GM18861 (cell line): ENCODE measurements around the gene RBFOX2.
"Not testable (repeated sequence)": the region's sequence is repeated elsewhere in the genome, so short reads cannot be mapped to it uniquely, and the experiment has no call there.

Source experiments
- ATAC-seq: cut with Tn5 transposase; IDR thresholded peaks from one replicate; pipeline ENCODE4 v1.9.1; 2021; ENCODE audit not compliant: unreplicated experiment

Gene RBFOX2

GRCh38 chr22:35719212-35719875 is 309.3 kb downstream of the RBFOX2 start:
- ATAC-seq = no peak

- no peak for ATAC-seq
These were observed 311.1 kb downstream of the RBFOX2 start, which contains the start of gene APOL5 for GRCh38 chr22:35717572-35717971. APOL5 (plus strand) TSS chr22:35717872; CDS start chr22:35717872, 0 bp downstream.

- no peak for ATAC-seq
These were observed 316.0 kb downstream of the RBFOX2 start for GRCh38 chr22:35712672-35713071.

- ATAC-seq = no peak
These were observed 317.3 kb downstream of the RBFOX2 start for GRCh38 chr22:35711336-35711735.

GRCh38 chr22:35708917-35709316 is 319.7 kb downstream of the RBFOX2 start:
- ATAC-seq = no peak

- no peak for ATAC-seq
These were observed 320.2 kb downstream of the RBFOX2 start for GRCh38 chr22:35708453-35708852.

- no peak for ATAC-seq
These were observed 323.5 kb downstream of the RBFOX2 start for GRCh38 chr22:35705141-35705540.

GRCh38 chr22:35703861-35704584 is 324.6 kb downstream of the RBFOX2 start:
- ATAC-seq = no peak

- ATAC-seq = not testable (repeated sequence)
These were observed 328.8 kb downstream of the RBFOX2 start for GRCh38 chr22:35699852-35700251.

GRCh38 chr22:35697142-35697541 is 331.5 kb downstream of the RBFOX2 start:
- no peak for ATAC-seq

- ATAC-seq = no peak
These were observed 333.4 kb downstream of the RBFOX2 start for GRCh38 chr22:35695202-35695601.

- no peak for ATAC-seq
These were observed 338.6 kb downstream of the RBFOX2 start for GRCh38 chr22:35690001-35690400.

- no peak for ATAC-seq
These were observed 339.5 kb downstream of the RBFOX2 start for GRCh38 chr22:35688913-35689675.
